HepG2 (cell line): ENCODE measurements around the gene SRRM3. TPM values are rescaled to one million over a fixed set of nuclear protein-coding genes. Genes with fewer than 3 reads are reported as not detected.

ENCODE experiments used
- ARNTL ChIP-seq: sonication (generic); formaldehyde crosslinking; IDR thresholded peaks from 2 replicates; pipeline ENCODE4 v1.4.0; 2020; ENCODE audit warnings: mild to moderate bottlenecking, missing genetic modification reagents
- ATM ChIP-seq: fragments of 450-650 bp; IDR thresholded peaks from 2 replicates; pipeline ENCODE4 v1.7.1; 2017; ENCODE audit warnings: mild to moderate bottlenecking, borderline replicate concordance
- CENPX ChIP-seq: sonication (generic); formaldehyde crosslinking; IDR thresholded peaks from 2 replicates; pipeline ENCODE4 v1.9.0; 2021; ENCODE audit warnings: mild to moderate bottlenecking, missing genetic modification reagents, moderate library complexity
- GATA4 ChIP-seq: sonication (generic); IDR thresholded peaks from 2 replicates; pipeline ENCODE4 v1.6.1; 2016; ENCODE audit warnings: antibody characterized with exemption, low read depth, borderline replicate concordance
- NFE2L1 ChIP-seq: sonication (generic); formaldehyde crosslinking; IDR thresholded peaks from 2 replicates; pipeline ENCODE4 v1.4.0; 2020; ENCODE audit warnings: missing genetic modification reagents, mild to moderate bottlenecking, borderline replicate concordance
- SALL1 ChIP-seq: sonication (generic); formaldehyde crosslinking; IDR thresholded peaks from 2 replicates; pipeline ENCODE4 v1.8.0; 2022; ENCODE audit warnings: mild to moderate bottlenecking, missing genetic modification reagents
- ZFYVE20 ChIP-seq: sonication (generic); formaldehyde crosslinking; IDR thresholded peaks from 2 replicates; pipeline ENCODE4 v1.8.0; 2023; ENCODE audit warnings: low read depth, mild to moderate bottlenecking, moderate library complexity, missing genetic modification reagents, borderline replicate concordance
- ZNF274 ChIP-seq: sonication (generic); formaldehyde crosslinking; IDR thresholded peaks from 2 replicates; pipeline ENCODE4 v1.5.1; 2020; ENCODE audit warnings: mild to moderate bottlenecking, missing genetic modification reagents
- ZNF33A ChIP-seq: sonication (generic); formaldehyde crosslinking; IDR thresholded peaks from 2 replicates; pipeline ENCODE4 v1.5.1; 2020; ENCODE audit warnings: missing genetic modification reagents, mild to moderate bottlenecking, moderate library complexity, borderline replicate concordance
- polyA plus RNA-seq, 8 experiments: library from polyadenylated mRNA; depleted of rRNA in 3 of 8; stranded (reverse) in 7 of 8; unstranded in 1 of 8; fragments of >200 nt; fragmentation: Illumina TruSeq in 4 of 8; extraction: Trizol in 4 of 8; gene quantifications; 2 replicates each; pipeline versions ENCODE4 v1.2.1 to v1.2.3, GENCODE V29; 2011 to 2016; ENCODE audit warnings: low read depth in 4 of 8, missing spikeins in 1 of 8, mixed read lengths in 1 of 8; ENCODE audit not compliant: insufficient read depth in 1 of 8
- total RNA-seq, 5 experiments: library from RNA; depleted of rRNA; stranded (reverse); fragments of >200 nt; fragmentation: Illumina TruSeq; extraction: Trizol; gene quantifications; 2 replicates each; pipeline ENCODE4 v1.2.3, GENCODE V29; 2016; ENCODE audit warnings: low read depth in 1 of 5
- TF ChIP-seq, protein P1 (sequence below): sonication (generic); formaldehyde crosslinking; IDR thresholded peaks from 2 replicates; pipeline ENCODE4 v1.8.1; 2023; ENCODE audit warnings: mild to moderate bottlenecking, inconsistent platforms, moderate library complexity, missing genetic modification reagents, borderline replicate concordance
- TF ChIP-seq, protein P2 (sequence below): sonication (generic); formaldehyde crosslinking; IDR thresholded peaks from 2 replicates; pipeline ENCODE4 v1.5.1; 2020; ENCODE audit warnings: mild to moderate bottlenecking, moderate library complexity, missing genetic modification reagents
- TF ChIP-seq, protein P3 (sequence below): IDR thresholded peaks from 2 replicates; pipeline ENCODE4 v1.6.1; 2016; ENCODE audit warnings: missing biosample characterization, missing genetic modification reagents, low read depth

The SRRM3 gene
- total and polyA plus RNA-seq, 2 of the 13 experiments (the other 11 are each of a cell fraction or from before 2014, with no cell fraction given): 0.13 to 0.54 TPM

GRCh38 chr7:76262683-76263402 lies 61.1 kb downstream of the SRRM3 start (continued):
- TF ChIP-seq ARNTL (no peak), ZNF33A (no peak), CENPX (CRISPR knock-in tag) (no peak), NFE2L1 (CRISPR knock-in tag) (no peak), GATA4 (no peak), ATM (no peak), ZNF274 (CRISPR knock-in tag) (no peak), SALL1 (CRISPR knock-in tag) (peak; percentile 47), ZFYVE20 (no peak)
- TF ChIP-seq, protein P1, sequence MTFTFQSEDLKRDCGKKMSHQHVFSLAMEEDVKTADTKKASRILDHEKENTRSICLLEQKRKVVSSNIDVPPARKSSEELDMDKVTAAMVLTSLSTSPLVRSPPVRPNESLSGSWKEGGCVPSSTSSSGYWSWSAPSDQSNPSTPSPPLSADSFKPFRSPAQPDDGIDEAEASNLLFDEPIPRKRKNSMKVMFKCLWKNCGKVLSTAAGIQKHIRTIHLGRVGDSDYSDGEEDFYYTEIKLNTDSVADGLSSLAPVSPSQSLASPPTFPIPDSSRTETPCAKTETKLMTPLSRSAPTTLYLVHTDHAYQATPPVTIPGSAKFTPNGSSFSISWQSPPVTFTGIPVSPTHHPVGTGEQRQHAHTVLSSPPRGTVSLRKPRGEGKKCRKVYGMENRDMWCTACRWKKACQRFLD: no peak
- TF ChIP-seq, protein P2, sequence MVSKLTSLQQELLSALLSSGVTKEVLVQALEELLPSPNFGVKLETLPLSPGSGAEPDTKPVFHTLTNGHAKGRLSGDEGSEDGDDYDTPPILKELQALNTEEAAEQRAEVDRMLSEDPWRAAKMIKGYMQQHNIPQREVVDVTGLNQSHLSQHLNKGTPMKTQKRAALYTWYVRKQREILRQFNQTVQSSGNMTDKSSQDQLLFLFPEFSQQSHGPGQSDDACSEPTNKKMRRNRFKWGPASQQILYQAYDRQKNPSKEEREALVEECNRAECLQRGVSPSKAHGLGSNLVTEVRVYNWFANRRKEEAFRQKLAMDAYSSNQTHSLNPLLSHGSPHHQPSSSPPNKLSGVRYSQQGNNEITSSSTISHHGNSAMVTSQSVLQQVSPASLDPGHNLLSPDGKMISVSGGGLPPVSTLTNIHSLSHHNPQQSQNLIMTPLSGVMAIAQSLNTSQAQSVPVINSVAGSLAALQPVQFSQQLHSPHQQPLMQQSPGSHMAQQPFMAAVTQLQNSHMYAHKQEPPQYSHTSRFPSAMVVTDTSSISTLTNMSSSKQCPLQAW (CRISPR knock-in tag): peak; percentile 25; the same call in 1 of the 2 replicates
- TF ChIP-seq, protein P3, sequence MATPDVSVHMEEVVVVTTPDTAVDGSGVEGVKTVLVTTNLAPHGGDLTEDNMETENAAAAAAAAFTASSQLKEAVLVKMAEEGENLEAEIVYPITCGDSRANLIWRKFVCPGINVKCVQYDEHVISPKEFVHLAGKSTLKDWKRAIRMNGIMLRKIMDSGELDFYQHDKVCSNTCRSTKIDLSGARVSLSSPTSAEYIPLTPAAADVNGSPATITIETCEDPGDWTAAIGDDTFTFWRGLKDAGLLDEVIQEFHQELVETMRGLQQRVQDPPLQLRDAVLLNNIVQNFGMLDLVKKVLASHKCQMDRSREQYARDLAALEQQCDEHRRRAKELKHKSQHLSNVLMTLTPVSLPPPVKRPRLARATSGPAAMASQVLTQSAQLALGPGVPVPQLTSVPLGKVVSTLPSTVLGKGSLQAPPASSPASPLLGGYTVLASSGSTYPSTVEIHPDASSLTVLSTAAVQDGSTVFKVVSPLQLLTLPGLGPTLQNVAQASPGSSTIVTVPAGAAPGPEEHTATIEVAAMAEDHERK (CRISPR knock-in tag): no peak
